MM.1S (cell line): Measurements from ENCODE around the gene FBXW4.

Source experiments
- DNase-seq: peaks from one replicate; pipeline ENCODE4 v3.0.0-alpha.2; 2015
- H2AFZ ChIP-seq: fragments of 300-600 bp; sonication (generic); 2 replicates; pipeline ENCODE4 v1.6.0; 2016; ENCODE audit warnings: antibody characterized with exemption, low read length
- H3F3A ChIP-seq: fragments of 300-600 bp; sonication (generic); 2 replicates; pipeline ENCODE4 v1.6.1; 2016; ENCODE audit warnings: mild to moderate bottlenecking, antibody characterized with exemption, low read length, moderate library complexity, mixed read lengths; ENCODE audit not compliant: insufficient read depth
- H3K27ac ChIP-seq: fragments of 300-600 bp; sonication (generic); 2 replicates; pipeline ENCODE4 v1.5.1; 2016; ENCODE audit warnings: mild to moderate bottlenecking, low read length
- H3K27me3 ChIP-seq: fragments of 300-600 bp; sonication (generic); replicated peaks from 2 replicates; pipeline ENCODE4 v1.6.0; 2016; ENCODE audit warnings: low read length; ENCODE audit not compliant: insufficient read depth
- H3K36me3 ChIP-seq: fragments of 300-600 bp; sonication (generic); replicated peaks from 2 replicates; pipeline ENCODE4 v1.6.1; 2016; ENCODE audit warnings: mild to moderate bottlenecking, low read length, mixed read lengths; ENCODE audit not compliant: insufficient read depth
- H3K4me1 ChIP-seq: fragments of 300-600 bp; sonication (generic); 2 replicates; pipeline ENCODE4 v1.6.1; 2016; ENCODE audit warnings: low read length, mixed read lengths
- H3K4me2 ChIP-seq: fragments of 300-600 bp; sonication (generic); 2 replicates; pipeline ENCODE4 v1.6.0; 2016; ENCODE audit warnings: low read depth, low read length
- H3K4me3 ChIP-seq: fragments of 300-600 bp; sonication (generic); 2 replicates; pipeline ENCODE4 v1.5.1; 2016; ENCODE audit warnings: low read length, mixed read lengths
- H3K79me2 ChIP-seq: fragments of 300-600 bp; sonication (generic); 2 replicates; pipeline ENCODE4 v1.6.1; 2016; ENCODE audit warnings: mixed run types, low read length, mixed read lengths
- H3K9ac ChIP-seq: fragments of 300-600 bp; sonication (generic); 2 replicates; pipeline ENCODE4 v1.6.1; 2016; ENCODE audit warnings: low read length, mixed read lengths
- H3K9me2 ChIP-seq: fragments of 300-600 bp; sonication (generic); replicated peaks from 2 replicates; pipeline ENCODE4 v1.6.1; 2016; ENCODE audit warnings: mild to moderate bottlenecking, low read length, mixed read lengths; ENCODE audit not compliant: insufficient read depth
- H3K9me3 ChIP-seq: fragments of 300-600 bp; sonication (generic); replicated peaks from 2 replicates; pipeline ENCODE4 v1.6.1; 2016; ENCODE audit warnings: mild to moderate bottlenecking, low read length, mixed read lengths; ENCODE audit not compliant: insufficient read depth
- H4K20me1 ChIP-seq: fragments of 300-600 bp; sonication (generic); 2 replicates; pipeline ENCODE4 v1.6.1; 2016; ENCODE audit warnings: mild to moderate bottlenecking, low read length, moderate library complexity, mixed read lengths; ENCODE audit not compliant: insufficient read depth
- CTCF ChIP-seq: fragments of 300-600 bp; sonication (generic); IDR thresholded peaks from 2 replicates; pipeline ENCODE4 v1.5.1; 2016; ENCODE audit warnings: antibody characterized with exemption, low read length, mixed read lengths
- EZH2 ChIP-seq: fragments of 300-600 bp; sonication (generic); optimal IDR thresholded peaks from 2 replicates; pipeline ENCODE3; 2017; ENCODE audit warnings: low read depth, mild to moderate bottlenecking, antibody characterized with exemption, low read length, mixed read lengths
- EZH2phosphoT487 ChIP-seq: fragments of 300-600 bp; sonication (generic); IDR thresholded peaks from 2 replicates; pipeline ENCODE4 v1.6.1; 2018; ENCODE audit warnings: antibody characterized with exemption, low read length

FBXW4 gene

DNA sequence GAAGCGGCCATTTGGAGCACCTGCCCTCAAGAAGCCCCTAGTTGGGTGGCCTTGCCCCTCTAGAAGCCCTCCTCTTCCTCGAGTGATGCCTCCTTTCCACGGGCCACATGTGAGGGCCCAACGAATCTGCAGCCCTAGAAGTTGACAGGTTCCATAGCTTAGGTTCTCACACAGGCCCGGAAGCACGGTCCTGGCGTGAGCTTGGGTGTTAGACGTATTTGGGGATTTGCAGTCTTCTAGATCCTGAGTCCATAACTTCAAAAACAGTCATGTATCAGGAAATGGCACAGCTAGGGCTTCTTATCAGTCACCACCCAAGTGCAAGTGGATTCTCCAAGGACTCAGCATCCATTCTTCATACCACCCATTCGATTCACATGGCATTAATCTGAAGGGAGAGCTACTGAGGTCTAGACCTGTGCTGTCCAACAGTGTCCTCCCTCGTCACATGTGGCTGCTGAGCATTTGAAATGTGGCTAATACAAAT is 477 bp upstream of the FBXW4 start:
- H3K4me3 ChIP-seq: peak overlapping the region; percentile 98
- H3K4me1 ChIP-seq: peaks cover 10% of the 10 kb centered on the region; the same call in 1 of the 2 replicates
- DNase-seq: no peak
- peak overlapping the region; percentile 12; the same call in 1 of the 2 replicates for H3K9ac ChIP-seq
- H3K36me3 ChIP-seq: no peaks in the 10 kb centered on the region
- peak overlapping the region; percentile 48; the same call in 1 of the 2 replicates for H3K27ac ChIP-seq
- peaks cover 13% of the 10 kb centered on the region for H3F3A ChIP-seq
- peaks cover 58% of the 10 kb centered on the region for H3K79me2 ChIP-seq
- H3K9me3 ChIP-seq: no peaks in the 10 kb centered on the region
- H4K20me1 ChIP-seq: no peaks in the 10 kb centered on the region
- H2AFZ ChIP-seq: peak overlapping the region; percentile 66
- H3K4me2 ChIP-seq: peak overlapping the region; percentile 94
- TF ChIP-seq EZH2 (no peak), CTCF (no peak), EZH2phosphoT487 (no peak)
- H3K27me3 ChIP-seq: no peaks in the 10 kb centered on the region
- H3K9me2 ChIP-seq: no peaks in the 10 kb centered on the region

DNA sequence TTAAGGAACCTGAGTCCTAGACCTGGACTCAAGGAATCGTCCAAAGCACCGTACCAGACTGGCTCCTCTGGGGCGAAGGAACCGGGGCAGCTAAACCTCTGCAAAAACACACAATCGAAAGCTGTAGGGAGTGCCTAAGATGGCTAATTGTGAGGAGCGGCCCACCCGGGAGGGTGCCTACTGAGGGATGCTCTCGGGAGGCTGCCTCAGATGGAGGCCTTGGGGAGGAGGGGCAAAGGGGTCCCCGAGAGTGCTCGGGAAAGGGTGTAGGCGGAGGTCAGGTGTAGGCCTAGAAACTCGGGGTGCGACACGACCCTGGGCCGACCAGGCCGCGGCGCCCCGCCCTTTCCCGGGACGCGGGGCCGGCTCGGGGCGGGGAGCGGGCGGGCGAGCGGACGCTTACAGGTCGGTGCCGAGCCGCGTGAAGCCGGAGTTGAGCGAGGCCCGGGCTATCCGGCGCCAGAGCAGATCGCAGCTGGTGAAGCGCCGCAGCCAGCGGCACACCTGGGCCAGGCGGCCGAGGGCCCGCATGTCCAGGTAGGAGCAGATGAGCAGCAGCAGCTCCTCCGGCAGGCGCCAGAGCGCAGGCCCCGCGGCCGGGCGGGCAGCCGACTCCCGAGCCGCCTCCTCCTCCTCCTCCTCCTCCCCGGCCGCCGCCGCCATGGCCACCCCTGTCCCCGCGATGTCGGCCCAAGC is 844 bp downstream of the FBXW4 start:
- peak overlapping the region; percentile 99 for H3K9ac ChIP-seq
- no peaks in the 10 kb centered on the region for H3K27me3 ChIP-seq
- peak overlapping the region; percentile 96 for H3K27ac ChIP-seq
- TF ChIP-seq EZH2phosphoT487 (no peak), EZH2 (no peak), CTCF (no peak)
- H3K9me3 ChIP-seq: no peaks in the 10 kb centered on the region
- no peaks in the 10 kb centered on the region for H3K36me3 ChIP-seq
- no peaks in the 10 kb centered on the region for H4K20me1 ChIP-seq
- no peaks in the 10 kb centered on the region for H3K9me2 ChIP-seq
- peaks cover 13% of the 10 kb centered on the region for H3F3A ChIP-seq
- H2AFZ ChIP-seq: peak overlapping the region; percentile 94
- peak overlapping the region; percentile 97 for H3K4me2 ChIP-seq
- peak overlapping the region; percentile 98 for H3K4me3 ChIP-seq
- peaks cover 10% of the 10 kb centered on the region; the same call in 1 of the 2 replicates for H3K4me1 ChIP-seq
- peak; percentile 69 for DNase-seq
- H3K79me2 ChIP-seq: peaks cover 66% of the 10 kb centered on the region

DNA sequence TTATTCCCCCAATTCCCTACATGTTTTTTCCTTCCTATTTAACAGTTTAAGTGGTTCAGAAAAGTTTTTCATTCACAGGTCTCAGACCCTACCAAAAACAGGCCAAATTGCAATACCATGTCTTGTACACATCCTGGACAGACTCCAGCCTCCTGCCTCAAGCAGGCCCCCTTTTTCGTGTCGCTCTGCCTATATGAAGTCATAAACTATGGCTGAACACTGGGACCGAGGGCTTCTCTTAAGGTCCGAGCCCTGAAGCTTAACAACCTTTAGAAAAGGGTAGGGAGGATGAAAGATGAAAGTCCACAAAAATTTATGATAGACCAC is 1.4 kb downstream of the FBXW4 start:
- Histone ChIP-seq H2AFZ (peak overlapping the region; percentile 94), H3K4me2 (peak overlapping the region; percentile 97), H4K20me1 (no peaks in the 10 kb centered on the region), H3K9ac (peak overlapping the region; percentile 99), H3K27ac (peak overlapping the region; percentile 96), H3K36me3 (no peaks in the 10 kb centered on the region), H3K4me3 (peak overlapping the region; percentile 98), H3K9me2 (no peaks in the 10 kb centered on the region), H3K27me3 (no peaks in the 10 kb centered on the region), H3K79me2 (peaks cover 66% of the 10 kb centered on the region), H3K9me3 (no peaks in the 10 kb centered on the region), H3F3A (peaks cover 13% of the 10 kb centered on the region), H3K4me1 (peaks cover 10% of the 10 kb centered on the region; the same call in 1 of the 2 replicates)
- DNase-seq: peak; percentile 36
- TF ChIP-seq EZH2phosphoT487: no peak
- no peak for TF ChIP-seq EZH2
- TF ChIP-seq CTCF: no peak
